A549 treated with dexamethasone at 1 μM for 4 hours (cell line): ENCODE measurements around the gene TENT5C. TPM values are rescaled to one million over a fixed set of nuclear protein-coding genes. Genes with fewer than 3 reads are reported as not detected.

Source experiments
- total RNA-seq: library from RNA; stranded (reverse); fragments of 200-300 nt; extraction: Qiagen RNA extraction; gene quantifications from 5 replicates; pipeline ENCODE4 v1.2.3, GENCODE V29; 2022

Gene TENT5C
- total RNA-seq, result 0.08 to 0.14 TPM (median 0.11 TPM) in 5 replicates

DNA sequence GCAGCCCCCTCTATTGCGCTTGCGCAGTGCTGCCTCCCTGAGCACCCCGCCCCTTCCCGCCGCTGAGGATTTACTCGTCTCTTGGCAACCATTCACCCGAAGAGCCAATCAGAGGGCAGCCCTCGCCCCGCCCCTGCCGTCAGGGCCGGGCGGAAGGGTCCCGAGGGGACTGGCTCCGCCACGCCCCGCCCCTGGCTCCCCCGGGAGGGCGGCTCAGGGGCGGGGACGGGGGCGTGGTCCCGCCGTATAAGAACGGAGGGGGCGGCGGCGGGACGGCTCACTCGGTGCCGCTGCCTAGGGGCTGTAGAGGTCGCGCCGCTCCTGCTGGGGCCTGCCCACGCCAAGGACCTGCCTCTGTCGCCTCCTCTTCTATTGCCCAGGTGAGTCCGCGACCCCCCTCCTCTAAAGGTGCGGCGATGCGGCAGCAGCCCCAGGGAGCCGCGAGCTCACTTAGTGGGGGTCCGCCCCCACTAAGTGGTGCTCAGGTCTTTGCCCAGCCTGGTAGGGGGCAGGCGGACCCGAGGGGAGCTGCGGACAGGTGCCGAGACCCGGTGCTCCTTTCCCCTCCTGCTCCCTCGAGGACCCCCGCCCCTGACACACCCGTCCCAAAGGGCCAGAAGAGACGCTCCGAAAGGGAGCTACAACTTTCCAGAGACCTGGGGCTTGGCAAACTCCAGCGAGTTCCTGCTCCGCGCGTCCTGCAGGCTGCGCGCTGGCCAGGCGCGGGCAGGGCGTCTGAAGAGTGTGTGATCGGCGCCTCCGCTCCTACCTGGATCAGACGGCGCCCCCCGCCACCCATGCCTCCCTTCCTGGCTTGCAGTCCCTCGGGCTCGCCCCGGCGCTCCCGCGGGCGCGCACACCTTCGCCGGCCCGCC, at the start of gene TENT5C:
Gene TENT5C (plus strand): TSS at position 275 of the 875 bp plus-strand sequence. CDS start 16,821 bp downstream, outside the sequence.

Other genes starting within 250 kb of the TENT5C start
- gene MAN1A2, start 238.6 kb upstream of the TENT5C start, total RNA-seq, result 5.6 to 11.3 TPM (median 9.9 TPM) in 5 replicates